SH-SY5Y (cell line): Measurements from ENCODE around the gene REG1A.

Experiments used
- GATA2 ChIP-seq: IDR thresholded peaks from 2 replicates; pipeline ENCODE4 v1.6.1; 2011; ENCODE audit warnings: mild to moderate bottlenecking, low read depth, low read length
- GATA3 ChIP-seq: IDR thresholded peaks from 2 replicates; pipeline ENCODE4 v1.6.1; 2011; ENCODE audit warnings: low read depth, mild to moderate bottlenecking, low read length, moderate library complexity

GRCh38 chr2:79155826-79156476 is 35.7 kb downstream of the REG1A start:
- TF ChIP-seq GATA2 (no peak), GATA3 (no peak)
